HG02885 (cell line): ENCODE results near the gene TBC1D22A.

Experiments used
- ATAC-seq: cut with Tn5 transposase; IDR thresholded peaks from one replicate; pipeline ENCODE4 v1.9.1; 2021; ENCODE audit warnings: mild to moderate bottlenecking; ENCODE audit not compliant: unreplicated experiment, poor library complexity

Gene TBC1D22A

GRCh38 chr22:46869329-46869728 lies 106.9 kb downstream of the TBC1D22A start:
- no peak for ATAC-seq

GRCh38 chr22:46869831-46870441 lies 107.5 kb downstream of the TBC1D22A start:
- no peak for ATAC-seq

GRCh38 chr22:46871826-46872225 lies 109.4 kb downstream of the TBC1D22A start:
- ATAC-seq = no peak

GRCh38 chr22:46875089-46875488 lies 112.6 kb downstream of the TBC1D22A start:
- no peak for ATAC-seq

- no peak for ATAC-seq
These were observed 114.0 kb downstream of the TBC1D22A start for GRCh38 chr22:46876357-46876934.

- ATAC-seq = no peak
These were observed 115.9 kb downstream of the TBC1D22A start for GRCh38 chr22:46878191-46878948.

GRCh38 chr22:46879083-46879482 lies 116.6 kb downstream of the TBC1D22A start:
- ATAC-seq = no peak

DNA sequence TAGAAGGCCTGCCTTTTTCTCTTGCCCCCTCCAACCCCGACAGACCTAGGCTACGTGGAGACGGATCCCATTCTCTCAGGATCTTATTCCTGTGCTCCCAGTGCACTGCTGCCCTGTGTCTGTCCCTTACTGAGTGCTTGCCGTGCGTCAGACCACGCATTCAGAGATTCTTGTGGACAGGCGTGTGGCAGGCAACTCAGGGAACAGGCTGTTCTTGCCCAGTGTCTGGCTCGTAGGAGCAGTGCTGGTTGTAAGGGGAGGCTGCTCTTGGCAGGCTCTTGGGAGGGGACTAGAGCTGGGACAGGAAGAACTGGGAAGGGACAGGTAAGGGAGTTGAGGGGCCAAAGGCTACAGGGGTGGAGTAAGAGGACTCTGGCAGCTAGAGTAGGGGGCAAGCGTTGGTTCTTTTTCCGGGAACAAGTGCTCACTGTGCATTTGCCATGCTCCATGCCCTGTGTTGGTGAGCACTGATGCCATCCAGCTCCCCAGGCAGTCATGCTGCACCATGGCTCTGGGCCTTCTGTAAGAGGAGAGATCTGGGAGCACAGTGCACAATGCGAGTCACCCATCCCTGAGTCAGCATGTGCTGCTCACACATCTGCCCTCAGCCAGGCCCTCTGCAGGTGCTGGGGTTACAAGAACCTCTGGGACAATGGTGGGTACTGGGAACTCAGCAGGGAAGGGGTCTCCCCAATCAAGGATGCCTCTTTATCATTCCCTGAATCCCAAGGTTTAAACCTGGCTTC lies 119.1 kb downstream of the TBC1D22A start:
- ATAC-seq = no peak

DNA sequence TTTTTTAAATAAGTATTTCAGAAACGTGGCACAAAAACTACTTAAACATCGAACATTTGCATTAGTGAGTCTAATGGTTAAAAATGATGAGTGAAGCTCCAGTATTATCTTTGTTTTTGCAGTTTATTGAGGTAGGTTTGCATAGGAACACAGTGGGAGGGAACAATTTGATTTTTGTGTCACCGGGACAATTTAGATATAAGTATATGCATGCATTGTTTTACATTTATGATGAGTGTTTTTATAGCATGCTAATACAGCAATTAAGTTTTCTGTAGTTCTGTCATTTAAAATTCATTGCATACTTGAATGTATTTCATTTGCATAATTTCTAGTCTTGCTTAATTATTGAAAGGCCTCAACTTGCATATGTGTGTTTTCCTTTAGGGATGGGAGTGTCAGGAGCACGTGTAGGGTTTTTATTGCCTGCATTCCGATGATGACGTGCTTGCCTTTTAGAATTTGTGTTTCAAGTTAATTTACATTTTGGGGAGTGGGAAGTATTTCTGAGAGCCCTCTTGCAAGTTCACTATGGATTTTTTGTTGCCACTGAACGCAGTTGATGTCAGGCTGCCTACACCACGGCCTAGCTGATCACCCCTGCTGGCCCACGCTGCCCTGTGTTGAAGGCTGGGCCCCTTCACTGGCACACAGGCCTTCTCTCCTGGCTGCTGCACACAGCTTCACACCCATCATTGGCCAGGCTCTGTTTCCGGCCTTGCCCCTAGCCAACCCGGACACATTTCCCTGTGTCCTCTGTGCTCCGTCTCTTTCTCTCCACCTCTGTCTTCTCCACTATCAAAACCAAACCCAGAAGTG lies 120.9 kb downstream of the TBC1D22A start:
- no peak for ATAC-seq

GRCh38 chr22:46884365-46884764 lies 121.9 kb downstream of the TBC1D22A start:
- no peak for ATAC-seq

GRCh38 chr22:46887978-46888377 lies 125.5 kb downstream of the TBC1D22A start:
- ATAC-seq = no peak

DNA sequence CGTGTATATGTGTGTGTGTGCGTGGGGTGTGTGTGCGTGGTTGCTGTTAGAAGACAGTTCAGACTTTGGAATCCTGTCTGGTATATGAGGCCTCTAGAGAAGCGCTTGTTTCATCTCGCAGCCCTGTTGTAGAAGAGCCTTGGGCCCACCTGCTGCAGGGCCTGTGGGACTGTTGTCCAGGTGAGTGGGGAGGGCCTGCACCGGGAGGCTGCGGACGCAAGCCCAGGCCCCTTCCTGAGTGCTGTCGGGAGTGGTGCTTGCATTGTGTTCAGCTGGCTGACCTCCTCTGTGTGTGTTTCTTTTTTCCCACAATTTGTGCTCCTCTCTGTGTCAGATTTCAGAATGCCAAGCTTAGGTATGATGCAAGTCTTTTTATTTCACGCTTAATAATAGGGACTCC lies 128.4 kb downstream of the TBC1D22A start:
- ATAC-seq = no peak

- no peak for ATAC-seq
These were observed 129.0 kb downstream of the TBC1D22A start for GRCh38 chr22:46891382-46891951.

DNA sequence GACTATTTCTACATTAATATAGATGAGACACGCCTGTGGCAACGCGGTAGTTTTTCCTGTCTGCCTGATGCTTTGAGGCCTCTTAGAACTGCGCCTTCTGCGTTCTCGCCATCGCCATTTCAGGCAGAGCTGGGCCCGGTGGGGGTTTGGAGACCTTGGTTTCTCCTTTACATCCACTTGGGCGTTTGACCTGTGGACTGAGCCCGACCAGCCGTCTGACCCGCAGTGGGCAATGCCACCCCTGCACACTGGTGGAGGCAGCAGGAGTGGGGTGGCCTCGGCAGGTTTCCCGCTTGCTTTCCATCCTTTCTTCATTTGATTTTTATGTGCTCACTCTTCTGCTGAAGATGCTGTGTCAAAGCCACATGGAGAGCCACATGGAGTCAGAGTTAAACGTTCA lies 130.4 kb downstream of the TBC1D22A start:
- no peak for ATAC-seq

DNA sequence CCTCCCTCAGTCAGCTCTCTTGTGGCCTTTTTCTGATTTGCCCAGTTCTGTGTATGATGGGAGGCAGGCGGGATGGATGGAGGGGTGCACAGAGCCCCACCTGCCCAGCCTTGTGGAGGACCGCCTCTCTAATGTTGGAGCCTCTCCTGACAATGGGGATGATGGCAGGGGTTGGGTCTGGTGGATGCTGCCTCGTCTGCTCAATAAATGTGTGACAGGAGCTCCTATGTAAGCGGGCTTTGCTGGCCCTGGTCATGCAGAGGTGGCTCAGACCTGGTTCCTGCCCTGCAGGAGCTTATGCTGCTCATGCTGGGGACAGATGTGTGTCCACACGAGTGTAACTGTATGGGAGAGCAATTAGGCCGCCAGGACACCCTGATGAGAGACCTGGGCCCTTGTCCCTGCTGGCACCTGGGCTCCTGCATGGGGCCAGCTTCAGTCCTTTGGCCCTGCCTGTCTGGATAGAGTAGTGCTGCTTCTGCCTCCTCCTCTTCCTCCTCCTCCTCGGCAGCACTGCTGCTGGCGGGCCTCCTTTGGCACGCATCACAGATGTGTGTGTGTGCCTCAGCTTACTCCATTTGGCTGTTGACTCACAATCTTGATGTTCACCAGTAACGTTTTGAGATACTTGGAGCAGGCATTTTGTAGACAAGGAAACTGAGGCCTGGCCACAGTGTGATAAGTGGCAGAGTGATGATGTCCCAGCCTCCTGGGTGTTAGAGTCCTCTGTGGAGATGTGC lies 131.0 kb downstream of the TBC1D22A start:
- no peak for ATAC-seq

GRCh38 chr22:46894081-46894671 lies 131.7 kb downstream of the TBC1D22A start:
- no peak for ATAC-seq

- ATAC-seq = no peak
These were observed 132.6 kb downstream of the TBC1D22A start for GRCh38 chr22:46894851-46895640.

DNA sequence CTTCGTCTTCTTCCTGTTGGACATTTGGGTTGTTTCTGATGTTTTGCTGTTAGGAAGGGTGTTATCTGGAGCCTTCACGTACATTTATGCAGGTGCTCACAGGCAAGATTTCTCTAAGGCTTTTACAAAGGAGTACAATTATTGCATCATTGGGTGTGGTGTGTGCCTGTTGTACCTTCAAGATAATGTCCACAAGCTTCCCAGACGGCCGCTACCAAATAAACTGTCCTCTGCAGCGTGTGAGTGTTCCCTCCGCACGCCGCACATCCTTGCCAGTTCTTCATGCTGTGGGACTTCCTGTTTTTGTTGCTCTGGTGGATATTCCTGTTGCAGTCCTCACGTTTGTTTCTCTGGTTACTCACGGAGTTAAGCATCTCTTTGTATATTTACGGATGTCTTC lies 133.3 kb downstream of the TBC1D22A start:
- no peak for ATAC-seq
